HS-5 (cell line): Measurements from ENCODE around the gene DMC1.
A peak's percentile ranks its signal among the peaks of the same experiment; 100 is the strongest.

Experiments
- DNase-seq: peaks from one replicate; pipeline ENCODE4 v3.0.0-alpha.2; 2012; ENCODE audit warnings: low read depth

The DMC1 gene

GRCh38 chr22:38566726-38567504 lies 3.1 kb downstream of the DMC1 start:
- no peak for DNase-seq

- no peak for DNase-seq
Measured at GRCh38 chr22:38565441-38565840, 4.5 kb downstream of the DMC1 start.

GRCh38 chr22:38564669-38565068 lies 5.3 kb downstream of the DMC1 start:
- DNase-seq, result no peak

- DNase-seq, result peak; percentile 59
Measured at GRCh38 chr22:38554281-38554680, 15.7 kb downstream of the DMC1 start.

- no peak for DNase-seq
Measured at GRCh38 chr22:38549101-38549894, 20.7 kb downstream of the DMC1 start.

GRCh38 chr22:38540701-38541100 lies 29.3 kb downstream of the DMC1 start:
- DNase-seq, result no peak

GRCh38 chr22:38531251-38531938 lies 38.6 kb downstream of the DMC1 start:
- no peak for DNase-seq

GRCh38 chr22:38524429-38524828 lies 45.6 kb downstream of the DMC1 start:
- no peak for DNase-seq

- DNase-seq, result no peak
Measured at GRCh38 chr22:38523479-38523878, 46.5 kb downstream of the DMC1 start.

GRCh38 chr22:38523029-38523428 lies 47.0 kb downstream of the DMC1 start:
- no peak for DNase-seq

- DNase-seq, result no peak
Measured at GRCh38 chr22:38519453-38520250, 50.3 kb downstream of the DMC1 start.

- DNase-seq, result no peak
Measured at GRCh38 chr22:38518620-38519019, 51.4 kb downstream of the DMC1 start.

GRCh38 chr22:38513063-38513462 lies 56.9 kb downstream of the DMC1 start:
- DNase-seq, result no peak

GRCh38 chr22:38510416-38510970 lies 59.5 kb downstream of the DMC1 start:
- DNase-seq, result no peak

GRCh38 chr22:38506118-38506962 lies 63.6 kb downstream of the DMC1 start, which contains the start of gene DDX17:
Gene DDX17 (minus strand): TSS chr22:38506311.
- DNase-seq, result peak; percentile 94

- DNase-seq, result no peak
Measured at GRCh38 chr22:38505541-38506117, 64.4 kb downstream of the DMC1 start.

GRCh38 chr22:38504731-38505540 lies 65.0 kb downstream of the DMC1 start:
- DNase-seq, result no peak

- DNase-seq, result no peak
Measured at GRCh38 chr22:38503021-38503420, 67.0 kb downstream of the DMC1 start.
